ENCODE measurements around the gene SDK1.

Gene SDK1

GRCh38 chr7:4020086-4020485 is 719.0 kb downstream of the SDK1 start:
- Histone ChIP-seq H3K27me3 (ENCODE audit: control insufficient read depth, low read length) (no peaks in the 10 kb centered on the region), H3K4me1 (ENCODE audit: control insufficient read depth, low read length) (no peaks in the 10 kb centered on the region), H3K9me3 (ENCODE audit: control insufficient read depth, insufficient read depth, low read length) (peaks cover 24% of the 10 kb centered on the region; the same call in 1 of the 2 replicates), H3K4me2 (ENCODE audit: low read length) (no peak overlapping the region), H3K36me3 (ENCODE audit: control insufficient read depth, low read length) (no peaks in the 10 kb centered on the region), H3K79me2 (ENCODE audit: control insufficient read depth, low read length) (no peaks in the 10 kb centered on the region), H3F3A (ENCODE audit: control insufficient read depth, insufficient read depth) (no peaks in the 10 kb centered on the region), H3K4me3 (ENCODE audit: low read length) (no peak overlapping the region), H4K20me1 (ENCODE audit: control insufficient read depth, insufficient read depth, low read depth, low read length) (no peaks in the 10 kb centered on the region), H3K27ac (ENCODE audit: low read depth, low read length) (no peak overlapping the region), H3K9me2 (replicated peaks; ENCODE audit: control insufficient read depth, low read length) (no peaks in the 10 kb centered on the region)
- TF ChIP-seq CTCF (IDR thresholded peaks at IDR 0.05; ENCODE audit: low read depth, low read length, poor library complexity, severe bottlenecking) (no peak), EZH2phosphoT487 (IDR thresholded peaks at IDR 0.05; ENCODE audit: borderline replicate concordance, low read length) (no peak)

- no peak for TF ChIP-seq CTCF (IDR thresholded peaks at IDR 0.05; ENCODE audit: low read depth, low read length, poor library complexity, severe bottlenecking)
- TF ChIP-seq EZH2phosphoT487 (IDR thresholded peaks at IDR 0.05; ENCODE audit: borderline replicate concordance, low read length), result no peak
- no peaks in the 10 kb centered on the region for H4K20me1 ChIP-seq (ENCODE audit: control insufficient read depth, insufficient read depth, low read depth, low read length)
- H3K27ac ChIP-seq (ENCODE audit: low read depth, low read length), result no peak overlapping the region
- H3K36me3 ChIP-seq (ENCODE audit: control insufficient read depth, low read length), result no peaks in the 10 kb centered on the region
- H3K79me2 ChIP-seq (ENCODE audit: control insufficient read depth, low read length), result no peaks in the 10 kb centered on the region
- no peak overlapping the region for H3K4me2 ChIP-seq (ENCODE audit: low read length)
- peaks cover 24% of the 10 kb centered on the region; the same call in 1 of the 2 replicates for H3K9me3 ChIP-seq (ENCODE audit: control insufficient read depth, insufficient read depth, low read length)
- no peaks in the 10 kb centered on the region for H3F3A ChIP-seq (ENCODE audit: control insufficient read depth, insufficient read depth)
- no peaks in the 10 kb centered on the region for H3K4me1 ChIP-seq (ENCODE audit: control insufficient read depth, low read length)
- H3K27me3 ChIP-seq (ENCODE audit: control insufficient read depth, low read length), result no peaks in the 10 kb centered on the region
- no peak overlapping the region for H3K4me3 ChIP-seq (ENCODE audit: low read length)
- no peaks in the 10 kb centered on the region for H3K9me2 ChIP-seq (replicated peaks; ENCODE audit: control insufficient read depth, low read length)
These were observed 720.4 kb downstream of the SDK1 start for GRCh38 chr7:4021413-4021812.

GRCh38 chr7:4022265-4022664 is 721.2 kb downstream of the SDK1 start:
- no peaks in the 10 kb centered on the region for H3K27me3 ChIP-seq (ENCODE audit: control insufficient read depth, low read length)
- no peaks in the 10 kb centered on the region for H4K20me1 ChIP-seq (ENCODE audit: control insufficient read depth, insufficient read depth, low read depth, low read length)
- H3K4me2 ChIP-seq (ENCODE audit: low read length), result no peak overlapping the region
- TF ChIP-seq EZH2phosphoT487 (IDR thresholded peaks at IDR 0.05; ENCODE audit: borderline replicate concordance, low read length) (no peak), CTCF (IDR thresholded peaks at IDR 0.05; ENCODE audit: low read depth, low read length, poor library complexity, severe bottlenecking) (no peak)
- H3F3A ChIP-seq (ENCODE audit: control insufficient read depth, insufficient read depth), result no peaks in the 10 kb centered on the region
- H3K4me1 ChIP-seq (ENCODE audit: control insufficient read depth, low read length), result no peaks in the 10 kb centered on the region
- H3K36me3 ChIP-seq (ENCODE audit: control insufficient read depth, low read length), result no peaks in the 10 kb centered on the region
- no peak overlapping the region for H3K27ac ChIP-seq (ENCODE audit: low read depth, low read length)
- H3K4me3 ChIP-seq (ENCODE audit: low read length), result no peak overlapping the region
- H3K9me3 ChIP-seq (ENCODE audit: control insufficient read depth, insufficient read depth, low read length), result peaks cover 24% of the 10 kb centered on the region; the same call in 1 of the 2 replicates
- H3K9me2 ChIP-seq (replicated peaks; ENCODE audit: control insufficient read depth, low read length), result no peaks in the 10 kb centered on the region
- H3K79me2 ChIP-seq (ENCODE audit: control insufficient read depth, low read length), result no peaks in the 10 kb centered on the region

Measured in DOHH2 (cell line).